Gastroesophageal sphincter (tissue), 3 donors: ENCODE results near the gene PALD1.

Source experiments
- CTCF ChIP-seq, 4 experiments: fragments of 200-600 bp in 2 of 4; fragments of 450-650 bp in 2 of 4; sonication (generic) in 1 of 4; IDR thresholded peaks; one replicate each; pipeline ENCODE4 v1.5.1; 2017 to 2019; ENCODE audit warnings: antibody characterized with exemption in 4 of 4, mild to moderate bottlenecking in 2 of 4, moderate library complexity in 2 of 4
- POLR2A ChIP-seq, 2 donors: fragments of 450-650 bp; IDR thresholded peaks; one replicate each; pipeline ENCODE4 v1.6.1; 2017; ENCODE audit warnings: antibody characterized with exemption in 2 of 2, mild to moderate bottlenecking in 2 of 2, moderate library complexity in 1 of 2
- POLR2AphosphoS5 ChIP-seq: sonication (generic); formaldehyde crosslinking; IDR thresholded peaks from one replicate; pipeline ENCODE4 v1.6.1; 2017; ENCODE audit warnings: antibody characterized with exemption

- TF ChIP-seq CTCF (IDR thresholded peaks at IDR 0.05) (no peak), POLR2A (IDR thresholded peaks at IDR 0.05) (no peak), POLR2AphosphoS5 (no peak)
Observed at GRCh38 chr10:70508912-70509756, 30.6 kb downstream of the PALD1 start.
